Sigmoid colon (tissue), 7 donors: ENCODE measurements around the gene NPC1. TPM values are rescaled to one million over a fixed set of nuclear protein-coding genes. Genes with fewer than 3 reads are reported as not detected.
"Not testable (repeated sequence)": the region's sequence is repeated elsewhere in the genome, so short reads cannot be mapped to it uniquely, and the experiment has no call there.

Source experiments
- DNase-seq: peaks from one replicate; pipeline ENCODE4 v3.0.0-alpha.2; 2019
- H3K27ac ChIP-seq, 4 donors: fragments of 200-600 bp; sonication (generic); one replicate each; pipeline ENCODE4 v1.5.1; 2016 to 2019; ENCODE audit warnings: mild to moderate bottlenecking in 1 of 4
- H3K27me3 ChIP-seq, 3 donors: fragments of 200-600 bp; sonication (generic); one replicate each; pipeline ENCODE4 v1.5.1; 2019; ENCODE audit warnings: mild to moderate bottlenecking in 1 of 3
- H3K36me3 ChIP-seq, 4 donors: fragments of 200-600 bp; sonication (generic); one replicate each; pipeline ENCODE4 v1.5.1; 2016 to 2019
- H3K4me1 ChIP-seq, 4 donors: fragments of 200-600 bp; sonication (generic); one replicate each; pipeline ENCODE4 v1.5.1; 2017 to 2019
- H3K4me3 ChIP-seq, 4 donors: fragments of 200-600 bp; sonication (generic); one replicate each; pipeline ENCODE4 v1.5.1; 2017 to 2019; ENCODE audit warnings: mild to moderate bottlenecking in 2 of 4, moderate library complexity in 1 of 4
- H3K9me3 ChIP-seq, 4 donors: fragments of 200-600 bp in 3 of 4; sonication (generic) in 3 of 4; one replicate each; pipeline versions ENCODE4 v1.5.1 to v1.6.1; 2013 to 2019
- EP300 ChIP-seq, 4 donors: sonication (generic); formaldehyde crosslinking; IDR thresholded peaks; one replicate each; pipeline ENCODE4 v1.6.1; 2017; ENCODE audit warnings: antibody characterized with exemption in 4 of 4
- POLR2A ChIP-seq, 2 donors: fragments of 450-650 bp; IDR thresholded peaks; one replicate each; pipeline ENCODE4 v1.6.1; 2016; ENCODE audit warnings: antibody characterized with exemption in 2 of 2, mild to moderate bottlenecking in 2 of 2, moderate library complexity in 2 of 2
- POLR2AphosphoS5 ChIP-seq, 4 donors: sonication (generic); formaldehyde crosslinking; IDR thresholded peaks; one replicate each; pipeline ENCODE4 v1.6.1; 2017; ENCODE audit warnings: antibody characterized with exemption in 4 of 4
- WGBS, 2 donors: extraction: QIAGEN DNeasy Blood & Tissue Kit; methylation state at CpG; one replicate each; pipeline ENCODE4 v1.1.7; 2013; 5-methylcytosine and 5-hydroxymethylcytosine counted together
- intact Hi-C: fragments of 100-400 bp; cut with DNase I; formaldehyde crosslinking; loops from one replicate; pipeline ENCODE4 v1.15.1; 2023
- polyA plus RNA-seq, 3 donors: library from polyadenylated mRNA; stranded (reverse); fragments of 200-250 nt; gene quantifications; one replicate each; pipeline ENCODE4 v1.2.3, GENCODE V29; 2013
- total RNA-seq, 4 donors: library from RNA; depleted of rRNA; stranded (reverse); fragments of >200 nt; gene quantifications; one replicate each; pipeline ENCODE4 v1.1.0, GENCODE V29; 2016
- TF ChIP-seq, protein P1 (sequence below), 4 experiments: fragments of 450-650 bp in 3 of 4; fragments of 200-600 bp in 1 of 4; IDR thresholded peaks; one replicate each; pipeline ENCODE4 v1.5.1; 2016 to 2019; ENCODE audit warnings: antibody characterized with exemption in 4 of 4, mild to moderate bottlenecking in 3 of 4, moderate library complexity in 2 of 4
- donor health status: healthy with polysubstance abuse.
- donor health status: Bipolar disorder and iron deficiency.
- donor health status: healthy.

Gene NPC1
- total and polyA plus RNA-seq, 7 donors, result 9.0 to 59.2 (median 34.9) TPM

DNA sequence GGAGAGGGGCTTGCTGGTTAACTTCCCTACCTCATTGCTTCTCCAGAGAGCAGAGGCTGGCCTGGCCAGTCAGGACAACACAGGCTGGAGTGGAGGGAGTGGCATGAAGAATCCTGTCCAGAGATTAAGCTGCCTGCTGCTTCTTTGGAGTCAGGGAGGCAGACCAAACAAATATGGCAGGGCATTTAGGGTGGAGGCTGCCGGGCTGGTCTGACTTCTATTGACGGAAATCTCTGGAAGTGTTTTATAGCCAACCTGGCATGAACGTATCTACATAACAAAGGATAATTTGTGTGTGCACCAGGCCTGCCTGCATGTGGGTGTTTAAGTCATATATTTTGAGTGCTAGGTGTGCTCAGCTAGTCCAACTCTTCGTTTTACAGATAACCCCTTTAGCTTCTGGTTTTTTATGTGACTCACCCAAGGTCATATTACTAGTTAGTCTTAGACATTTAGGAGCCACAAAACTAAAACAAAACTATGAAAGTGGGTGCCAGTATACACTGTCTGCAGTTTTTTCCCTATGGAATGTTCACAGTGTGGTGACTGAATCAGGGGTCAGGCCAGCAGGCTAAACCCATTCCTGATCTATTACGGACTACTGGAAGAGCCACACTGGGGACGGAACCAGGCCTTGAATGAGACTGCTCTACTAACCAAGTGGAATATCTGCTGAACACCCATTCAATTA is 5.5 kb downstream of the NPC1 start:
- 45 to 80% methylated on average over 6 of the region's 6 CpGs for WGBS, 2 donors
- Histone ChIP-seq H3K4me1 (peaks cover 0 to 31% (median 21%) of the 10 kb centered on the region in 4 donors), H3K36me3 (peaks cover 0 to 6% (median 0%) of the 10 kb centered on the region in 4 donors), H3K4me3 (no peak overlapping the region), H3K9me3 (no peaks in the 10 kb centered on the region), H3K27ac (no peak overlapping the region), H3K27me3 (no peaks in the 10 kb centered on the region)
- TF ChIP-seq, protein P1, sequence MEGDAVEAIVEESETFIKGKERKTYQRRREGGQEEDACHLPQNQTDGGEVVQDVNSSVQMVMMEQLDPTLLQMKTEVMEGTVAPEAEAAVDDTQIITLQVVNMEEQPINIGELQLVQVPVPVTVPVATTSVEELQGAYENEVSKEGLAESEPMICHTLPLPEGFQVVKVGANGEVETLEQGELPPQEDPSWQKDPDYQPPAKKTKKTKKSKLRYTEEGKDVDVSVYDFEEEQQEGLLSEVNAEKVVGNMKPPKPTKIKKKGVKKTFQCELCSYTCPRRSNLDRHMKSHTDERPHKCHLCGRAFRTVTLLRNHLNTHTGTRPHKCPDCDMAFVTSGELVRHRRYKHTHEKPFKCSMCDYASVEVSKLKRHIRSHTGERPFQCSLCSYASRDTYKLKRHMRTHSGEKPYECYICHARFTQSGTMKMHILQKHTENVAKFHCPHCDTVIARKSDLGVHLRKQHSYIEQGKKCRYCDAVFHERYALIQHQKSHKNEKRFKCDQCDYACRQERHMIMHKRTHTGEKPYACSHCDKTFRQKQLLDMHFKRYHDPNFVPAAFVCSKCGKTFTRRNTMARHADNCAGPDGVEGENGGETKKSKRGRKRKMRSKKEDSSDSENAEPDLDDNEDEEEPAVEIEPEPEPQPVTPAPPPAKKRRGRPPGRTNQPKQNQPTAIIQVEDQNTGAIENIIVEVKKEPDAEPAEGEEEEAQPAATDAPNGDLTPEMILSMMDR (IDR thresholded peaks at IDR 0.05), result no peak
- TF ChIP-seq POLR2AphosphoS5 (IDR thresholded peaks at IDR 0.05) (no peak), POLR2A (IDR thresholded peaks at IDR 0.05) (no peak), EP300 (IDR thresholded peaks at IDR 0.05) (no peak)
- DNase-seq, result no peak
- intact Hi-C loops, result no loop called here

DNA sequence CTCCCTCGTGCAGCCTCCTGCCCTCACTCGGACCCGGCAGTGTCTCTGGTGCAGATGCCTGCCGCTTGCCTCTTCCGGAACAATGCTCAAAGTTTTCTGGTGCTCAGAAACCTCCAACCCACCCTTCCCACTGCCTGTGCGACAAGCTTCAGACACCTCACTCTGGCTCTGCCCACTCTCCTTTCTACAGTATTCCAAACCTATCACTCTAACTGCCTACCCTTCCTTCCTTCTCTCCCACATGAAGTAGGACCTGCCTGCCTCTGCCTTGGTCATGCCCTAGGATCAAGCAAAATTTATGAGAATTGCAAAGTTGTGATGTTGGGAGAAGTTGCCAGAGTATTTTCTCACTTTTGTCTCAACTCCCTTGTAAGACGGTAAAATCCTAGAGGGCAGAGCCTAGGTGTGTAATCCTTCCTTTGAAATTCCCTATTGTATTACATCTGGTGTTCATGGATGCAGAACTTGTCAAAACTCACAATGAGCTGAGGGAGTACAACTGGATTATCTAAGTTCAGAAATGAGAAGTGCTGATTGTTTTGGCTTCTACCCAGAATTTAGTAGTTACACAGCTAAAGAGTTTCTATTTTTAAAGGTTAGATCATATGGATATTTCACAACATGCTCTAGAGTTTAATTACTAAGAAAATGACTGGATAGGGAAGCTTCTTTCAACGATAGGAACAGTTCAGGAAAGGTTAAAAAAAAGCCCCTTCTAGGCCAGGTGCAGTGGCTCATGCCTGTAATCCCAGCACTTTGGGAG is 7.2 kb downstream of the NPC1 start:
- WGBS, 2 donors, result 87 to 88% methylated on average over 8 of the region's 8 CpGs
- H3K4me1 ChIP-seq, result peaks cover 0 to 24% (median 10%) of the 10 kb centered on the region in 4 donors
- no peaks in the 10 kb centered on the region for H3K27me3 ChIP-seq
- TF ChIP-seq EP300 (IDR thresholded peaks at IDR 0.05) (no peak), POLR2A (IDR thresholded peaks at IDR 0.05) (no peak), POLR2AphosphoS5 (IDR thresholded peaks at IDR 0.05) (no peak)
- TF ChIP-seq, protein P1 (IDR thresholded peaks at IDR 0.05), result no peak
- no peaks in the 10 kb centered on the region for H3K9me3 ChIP-seq
- no peak overlapping the region for H3K27ac ChIP-seq
- no peak overlapping the region for H3K4me3 ChIP-seq
- H3K36me3 ChIP-seq, result peaks cover 0 to 6% (median 0%) of the 10 kb centered on the region in 4 donors
- no peak for DNase-seq
- intact Hi-C loops, result no loop called here

DNA sequence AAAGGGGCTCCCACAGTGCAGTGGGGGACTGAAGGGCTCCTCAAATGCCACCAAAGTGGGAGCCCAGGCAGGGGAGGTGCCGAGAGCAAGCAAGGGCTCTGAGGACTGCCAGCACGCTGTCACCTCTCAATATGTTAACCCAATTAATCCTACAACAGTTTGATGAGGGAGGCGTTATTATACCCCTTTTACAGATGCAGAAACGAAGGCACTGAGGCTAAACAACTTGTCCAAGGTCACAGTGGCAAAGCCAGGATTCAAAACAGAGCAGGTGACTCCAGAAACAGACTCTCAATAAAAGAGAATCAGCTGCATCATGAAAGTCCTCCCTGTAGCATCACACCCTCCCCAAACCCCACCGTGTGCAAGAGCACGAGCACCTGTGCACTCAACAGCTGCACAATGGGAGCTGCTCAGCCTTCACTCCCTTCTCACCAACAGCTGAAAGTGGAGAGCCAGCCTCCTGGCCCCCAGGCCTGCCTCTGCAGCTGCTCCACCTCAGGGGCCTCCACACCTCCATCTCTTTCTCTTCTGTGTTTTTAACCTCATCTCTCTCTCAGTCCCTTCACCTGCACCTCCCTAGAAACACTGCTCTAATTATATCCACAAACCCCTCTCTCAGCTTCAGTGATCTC is 8.1 kb downstream of the NPC1 start:
- Histone ChIP-seq H3K36me3 (peaks cover 0 to 9% (median 0%) of the 10 kb centered on the region in 4 donors), H3K4me1 (peaks cover 0 to 22% (median 9%) of the 10 kb centered on the region in 4 donors), H3K9me3 (no peaks in the 10 kb centered on the region), H3K27me3 (no peaks in the 10 kb centered on the region), H3K27ac (no peak overlapping the region), H3K4me3 (no peak overlapping the region)
- TF ChIP-seq, protein P1 (IDR thresholded peaks at IDR 0.05), result no peak
- TF ChIP-seq POLR2AphosphoS5 (IDR thresholded peaks at IDR 0.05), result no peak
- no peak for TF ChIP-seq EP300 (IDR thresholded peaks at IDR 0.05)
- TF ChIP-seq POLR2A (IDR thresholded peaks at IDR 0.05), result no peak
- intact Hi-C loops, result no loop called here
- WGBS, 2 donors, result 90 to 93% methylated on average over 6 of the region's 6 CpGs
- no peak for DNase-seq

DNA sequence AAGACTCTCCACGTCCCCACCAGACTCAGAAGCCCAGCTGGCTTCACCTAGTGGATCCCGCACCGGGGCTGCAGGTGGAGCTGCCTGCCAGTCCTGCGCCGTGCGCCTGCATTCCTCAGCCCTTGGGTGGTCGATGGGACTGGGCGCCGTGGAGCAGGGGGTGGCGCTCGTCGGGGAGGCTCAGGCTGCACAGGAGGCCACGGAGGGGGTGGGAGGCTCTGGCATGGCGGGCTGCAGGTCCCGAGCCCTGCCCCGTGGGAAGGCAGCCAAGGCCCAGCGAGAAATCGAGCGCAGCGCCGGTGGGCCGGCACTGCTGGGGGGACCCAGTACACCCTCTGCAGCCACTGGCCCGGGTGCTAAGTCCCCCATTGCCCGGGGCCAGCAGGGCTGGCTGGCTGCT is 8.8 kb downstream of the NPC1 start:
- WGBS, 2 donors, result 97 to 98% methylated on average over 23 of the region's 24 CpGs
- DNase-seq, H3K9me3 ChIP-seq, H3K27me3 ChIP-seq, H3K4me3 ChIP-seq, H3K27ac ChIP-seq, intact Hi-C loops: not testable (repeated sequence)
- peaks cover 0 to 16% (median 0%) of the 10 kb centered on the region in 4 donors for H3K36me3 ChIP-seq
- H3K4me1 ChIP-seq, result peaks cover 0 to 22% (median 8%) of the 10 kb centered on the region in 4 donors

DNA sequence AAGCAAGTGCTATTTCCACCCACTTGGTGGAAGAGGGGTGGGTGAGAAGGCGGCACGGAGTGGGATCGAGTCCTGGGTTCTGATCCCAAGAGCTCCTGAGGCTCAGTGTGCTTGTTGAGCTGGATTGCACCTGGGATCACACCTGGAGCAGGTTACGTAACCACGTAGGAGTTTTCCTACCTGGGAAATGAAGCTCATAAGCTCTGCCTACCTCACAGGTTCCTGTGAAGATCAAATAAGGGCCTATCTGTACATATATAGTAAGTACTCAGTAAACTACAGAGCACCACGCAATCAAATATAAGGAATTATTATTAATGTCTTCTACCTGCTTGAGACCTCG is 11.0 kb downstream of the NPC1 start:
- no peak overlapping the region for H3K4me3 ChIP-seq
- peaks cover 0 to 22% (median 8%) of the 10 kb centered on the region in 4 donors for H3K4me1 ChIP-seq
- H3K36me3 ChIP-seq, result peaks cover 0 to 37% (median 3%) of the 10 kb centered on the region in 4 donors
- DNase-seq, result no peak
- H3K27me3 ChIP-seq, result no peaks in the 10 kb centered on the region
- no peak overlapping the region for H3K27ac ChIP-seq
- WGBS, 2 donors, result 96 to 97% methylated on average over 7 of the region's 7 CpGs
- no peaks in the 10 kb centered on the region for H3K9me3 ChIP-seq
- intact Hi-C loops, result no loop called here
- TF ChIP-seq, protein P1 (IDR thresholded peaks at IDR 0.05), result no peak
- no peak for TF ChIP-seq POLR2A (IDR thresholded peaks at IDR 0.05)
- TF ChIP-seq EP300 (IDR thresholded peaks at IDR 0.05), result no peak
- TF ChIP-seq POLR2AphosphoS5 (IDR thresholded peaks at IDR 0.05), result no peak
